Neural progenitor cell (in vitro differentiated cells): ENCODE results near the gene TMEM94.
"Not testable (repeated sequence)": the region's sequence is repeated elsewhere in the genome, so short reads cannot be mapped to it uniquely, and the experiment has no call there.

Experiments used
- EZH2 ChIP-seq: fragments of 200-600 bp; sonication (generic); IDR thresholded peaks from 2 replicates; pipeline ENCODE4 v1.6.1; 2017; ENCODE audit warnings: antibody characterized with exemption, mild to moderate bottlenecking, moderate library complexity
- EZH2phosphoT487 ChIP-seq: fragments of 200-600 bp; sonication (generic); IDR thresholded peaks from 2 replicates; pipeline ENCODE4 v1.6.1; 2017; ENCODE audit warnings: antibody characterized with exemption
- TF ChIP-seq, protein P1 (sequence below): fragments of 200-600 bp; sonication (generic); IDR thresholded peaks from 2 replicates; pipeline ENCODE4 v1.5.1; 2017; ENCODE audit warnings: antibody characterized with exemption, mild to moderate bottlenecking

DNA sequence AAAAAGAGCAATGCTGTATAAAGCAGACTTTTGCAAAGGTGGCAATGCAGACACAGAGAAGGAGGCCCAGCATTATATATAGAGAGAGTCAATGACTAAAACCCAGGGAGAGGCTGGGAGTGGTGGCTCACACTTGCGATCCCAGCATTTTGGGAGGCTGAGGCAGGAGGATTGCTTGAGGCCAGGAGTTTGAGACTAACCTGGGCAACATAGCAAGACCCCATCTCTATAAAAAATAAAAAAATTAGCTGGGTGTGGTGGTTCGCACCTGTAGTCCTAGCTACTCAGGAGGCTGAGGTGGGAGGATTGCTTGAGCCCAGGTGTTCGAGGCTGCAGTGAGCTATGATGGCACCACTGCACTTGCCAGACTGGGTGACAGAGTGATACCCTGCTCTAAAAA lies 1.8 kb upstream of the TMEM94 start:
- not testable (repeated sequence) for TF ChIP-seq EZH2, EZH2phosphoT487
- TF ChIP-seq, protein P1, sequence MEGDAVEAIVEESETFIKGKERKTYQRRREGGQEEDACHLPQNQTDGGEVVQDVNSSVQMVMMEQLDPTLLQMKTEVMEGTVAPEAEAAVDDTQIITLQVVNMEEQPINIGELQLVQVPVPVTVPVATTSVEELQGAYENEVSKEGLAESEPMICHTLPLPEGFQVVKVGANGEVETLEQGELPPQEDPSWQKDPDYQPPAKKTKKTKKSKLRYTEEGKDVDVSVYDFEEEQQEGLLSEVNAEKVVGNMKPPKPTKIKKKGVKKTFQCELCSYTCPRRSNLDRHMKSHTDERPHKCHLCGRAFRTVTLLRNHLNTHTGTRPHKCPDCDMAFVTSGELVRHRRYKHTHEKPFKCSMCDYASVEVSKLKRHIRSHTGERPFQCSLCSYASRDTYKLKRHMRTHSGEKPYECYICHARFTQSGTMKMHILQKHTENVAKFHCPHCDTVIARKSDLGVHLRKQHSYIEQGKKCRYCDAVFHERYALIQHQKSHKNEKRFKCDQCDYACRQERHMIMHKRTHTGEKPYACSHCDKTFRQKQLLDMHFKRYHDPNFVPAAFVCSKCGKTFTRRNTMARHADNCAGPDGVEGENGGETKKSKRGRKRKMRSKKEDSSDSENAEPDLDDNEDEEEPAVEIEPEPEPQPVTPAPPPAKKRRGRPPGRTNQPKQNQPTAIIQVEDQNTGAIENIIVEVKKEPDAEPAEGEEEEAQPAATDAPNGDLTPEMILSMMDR, result not testable (repeated sequence)
